Stimulated activated CD8-positive, alpha-beta memory T cell treated with anti-CD3 and anti-CD28 coated beads, Interleukin-12 subunit alpha, Interleukin-12 subunit beta, amount 100 ng/mL, for 24 hours (primary cell): ENCODE measurements around the gene NOX4.
"Not testable (repeated sequence)": the region's sequence is repeated elsewhere in the genome, so short reads cannot be mapped to it uniquely, and the experiment has no call there.

ENCODE experiments used
- DNase-seq: peaks from one replicate; pipeline ENCODE4 v3.0.0-alpha.2; 2020; ENCODE audit errors: extremely low read depth

NOX4 gene

GRCh38 chr11:89379976-89380771 lies 111.0 kb downstream of the NOX4 start:
- DNase-seq = not testable (repeated sequence)

DNA sequence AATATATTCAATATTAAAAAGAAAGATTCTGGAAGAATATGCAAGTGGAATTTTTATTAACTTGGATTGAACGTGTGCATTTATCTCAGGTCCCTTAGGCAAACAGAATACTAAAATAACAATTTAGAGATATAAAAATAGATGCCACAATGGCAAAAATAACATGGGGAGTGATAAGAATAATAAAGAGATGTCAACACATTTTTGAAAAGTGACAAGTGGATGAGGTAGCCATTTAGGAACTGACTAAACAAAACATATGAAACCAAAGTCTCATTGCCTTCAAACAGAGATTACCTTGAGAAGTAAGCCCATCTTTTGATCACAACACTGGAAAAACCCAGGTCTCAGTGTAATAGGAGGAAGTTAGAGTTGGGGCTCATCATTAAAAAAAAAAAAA lies 112.2 kb downstream of the NOX4 start:
- not testable (repeated sequence) for DNase-seq

GRCh38 chr11:89369356-89369755 lies 121.8 kb downstream of the NOX4 start:
- not testable (repeated sequence) for DNase-seq

DNA sequence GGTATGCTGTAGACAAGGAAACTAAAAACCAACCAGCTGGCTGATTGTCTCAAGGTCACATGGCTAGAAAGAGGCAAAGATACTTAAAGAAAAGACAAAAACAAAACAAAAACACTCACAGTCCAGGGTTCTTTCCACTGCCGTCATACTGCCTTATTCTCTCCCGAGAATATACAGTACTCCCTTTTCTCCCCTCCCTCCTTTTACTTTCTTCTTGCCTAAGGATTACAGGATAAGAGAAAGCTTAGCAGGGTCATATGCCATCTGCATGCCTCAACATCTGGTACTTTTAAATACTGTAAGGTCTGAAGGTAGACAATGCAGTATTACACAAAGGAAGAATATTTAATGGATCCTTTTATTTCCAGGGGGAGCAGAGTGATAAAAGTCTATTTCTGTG lies 126.3 kb downstream of the NOX4 start:
- not testable (repeated sequence) for DNase-seq

DNA sequence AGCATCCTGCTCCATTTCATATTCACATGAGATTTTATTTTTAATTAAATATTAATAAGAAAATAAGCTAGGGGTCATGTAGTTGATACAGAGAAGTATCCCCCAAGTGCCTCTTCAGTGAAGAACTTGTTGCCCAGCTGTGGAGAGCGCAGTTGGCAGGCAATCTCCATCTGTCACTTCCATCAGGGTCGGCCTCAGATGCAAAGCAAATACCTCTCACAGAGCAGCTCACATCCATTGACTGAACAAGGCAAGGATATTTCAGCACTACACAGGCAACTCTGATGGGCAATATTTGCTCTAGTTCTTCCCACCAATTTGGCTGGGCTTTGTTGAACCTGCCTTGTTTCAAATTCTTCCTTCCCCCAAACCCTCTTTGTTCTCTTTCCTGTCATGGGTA lies 129.4 kb downstream of the NOX4 start:
- DNase-seq = no peak

GRCh38 chr11:89359208-89359607 lies 132.0 kb downstream of the NOX4 start:
- not testable (repeated sequence) for DNase-seq

DNA sequence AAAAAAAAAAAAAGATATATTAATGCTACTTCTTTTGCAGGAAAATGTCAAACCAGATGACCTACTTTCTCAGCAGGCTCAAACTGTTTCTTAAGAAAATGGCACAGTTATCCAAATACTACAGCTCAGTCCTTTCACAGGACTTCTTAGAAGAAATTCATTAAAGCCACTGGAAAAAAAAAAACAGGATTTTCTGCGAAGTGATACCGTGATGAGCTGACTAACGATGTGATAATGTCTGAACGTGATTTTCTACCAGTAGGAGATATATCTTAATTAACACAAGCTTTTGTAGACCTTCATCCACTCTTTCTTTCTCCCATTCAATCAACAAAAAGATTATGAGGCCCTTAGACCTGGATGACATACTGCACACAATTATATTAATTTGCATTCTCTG lies 132.4 kb downstream of the NOX4 start:
- DNase-seq = no peak

DNA sequence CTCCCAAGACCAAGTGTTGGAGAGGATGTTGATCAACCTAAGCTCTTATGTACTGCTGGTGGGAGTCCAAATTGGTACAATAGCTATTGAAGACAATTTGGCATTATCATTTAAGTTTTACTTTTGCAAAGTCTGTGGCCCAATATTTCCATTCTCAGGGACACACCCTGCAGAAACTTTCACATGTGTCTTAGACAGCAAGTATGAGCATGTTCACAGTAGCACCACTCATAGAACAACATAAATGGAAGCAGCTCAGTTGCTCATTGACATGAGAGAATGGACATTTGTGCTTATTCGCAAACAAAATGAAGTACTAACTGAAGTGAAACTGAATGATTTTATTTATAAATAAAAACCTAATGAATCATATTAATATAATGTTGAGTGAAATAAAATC lies 135.5 kb downstream of the NOX4 start:
- DNase-seq = no peak

GRCh38 chr11:89354513-89354912 lies 136.7 kb downstream of the NOX4 start:
- not testable (repeated sequence) for DNase-seq

DNA sequence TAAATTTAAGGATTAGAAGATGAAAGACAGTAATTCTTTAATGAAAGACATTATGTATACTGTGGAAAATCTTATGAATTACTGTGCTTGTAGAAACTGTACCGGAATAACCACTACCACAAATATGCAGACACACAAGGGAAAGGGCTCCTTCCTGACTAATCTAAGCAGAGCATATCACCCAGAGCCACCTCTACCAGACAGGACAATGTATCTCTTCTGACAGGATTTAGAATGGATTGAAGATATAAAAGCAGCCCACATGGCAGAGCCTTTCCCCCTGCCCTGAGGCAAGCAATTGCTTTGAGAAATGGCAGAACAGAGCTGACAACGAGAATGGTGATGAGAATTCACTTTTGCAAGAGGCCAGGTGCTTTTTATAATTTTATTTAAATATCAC lies 144.1 kb downstream of the NOX4 start:
- DNase-seq = no peak

DNA sequence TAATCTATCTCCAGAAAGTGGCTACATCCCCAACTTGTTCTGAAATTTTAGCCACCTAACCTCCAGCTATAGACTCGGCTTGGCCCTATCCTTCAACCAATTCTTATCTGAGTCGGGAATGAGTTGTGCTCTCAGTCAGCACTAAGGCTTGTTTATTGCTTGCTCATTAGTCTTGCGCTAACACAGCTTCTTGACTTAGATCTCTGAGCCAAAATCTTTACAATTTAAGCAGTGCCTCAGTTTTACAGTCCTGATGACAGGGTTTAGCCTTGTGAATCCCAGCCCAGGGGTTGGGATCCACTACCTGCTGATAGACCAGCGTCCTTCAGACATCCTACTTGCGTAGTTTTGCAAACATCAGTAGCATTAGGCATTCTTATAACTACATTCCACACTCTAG lies 144.6 kb downstream of the NOX4 start:
- no peak for DNase-seq

GRCh38 chr11:89342880-89343572 lies 148.1 kb downstream of the NOX4 start:
- not testable (repeated sequence) for DNase-seq

DNA sequence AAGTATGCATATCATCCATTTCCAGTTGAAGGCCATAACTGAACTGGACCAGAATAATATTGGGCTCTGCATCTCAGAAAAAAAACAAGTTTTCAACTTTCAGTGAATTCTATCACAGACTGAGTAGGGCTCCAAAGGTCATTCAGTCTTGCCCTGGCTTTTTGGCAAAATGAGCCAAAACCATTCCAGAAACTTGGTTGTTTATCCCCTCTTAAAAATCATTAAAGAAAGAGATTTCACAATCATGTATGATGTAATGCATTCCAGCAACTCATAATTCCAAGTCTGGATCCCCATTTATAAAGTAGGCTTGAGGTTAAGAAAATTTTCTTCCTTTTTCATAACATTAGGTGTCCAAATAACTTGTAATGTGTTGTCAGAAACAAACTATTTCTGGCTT lies 150.7 kb downstream of the NOX4 start:
- not testable (repeated sequence) for DNase-seq

DNA sequence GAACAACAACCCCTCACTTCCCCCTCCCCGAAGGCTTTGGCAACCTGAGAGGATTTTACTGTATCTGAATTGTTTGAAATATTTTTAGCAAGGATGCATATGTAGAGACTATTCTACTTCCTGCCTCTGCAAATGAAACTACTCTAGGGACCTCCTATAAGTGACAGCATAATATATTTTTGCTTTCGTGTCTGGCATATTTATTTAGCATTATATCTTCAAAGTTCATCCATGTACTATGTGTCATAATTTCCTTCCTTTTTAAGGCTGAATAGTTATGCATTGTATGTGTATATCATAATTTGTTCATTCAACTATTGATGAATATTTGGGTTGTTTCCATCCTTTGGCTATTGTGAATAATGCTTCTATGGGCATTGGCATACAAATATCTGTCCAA lies 153.1 kb downstream of the NOX4 start:
- not testable (repeated sequence) for DNase-seq

GRCh38 chr11:89337100-89337650 lies 154.0 kb downstream of the NOX4 start:
- not testable (repeated sequence) for DNase-seq

- not testable (repeated sequence) for DNase-seq
Observed at GRCh38 chr11:89333704-89334103, 157.5 kb downstream of the NOX4 start.

GRCh38 chr11:89331940-89332339 lies 159.2 kb downstream of the NOX4 start:
- not testable (repeated sequence) for DNase-seq

DNA sequence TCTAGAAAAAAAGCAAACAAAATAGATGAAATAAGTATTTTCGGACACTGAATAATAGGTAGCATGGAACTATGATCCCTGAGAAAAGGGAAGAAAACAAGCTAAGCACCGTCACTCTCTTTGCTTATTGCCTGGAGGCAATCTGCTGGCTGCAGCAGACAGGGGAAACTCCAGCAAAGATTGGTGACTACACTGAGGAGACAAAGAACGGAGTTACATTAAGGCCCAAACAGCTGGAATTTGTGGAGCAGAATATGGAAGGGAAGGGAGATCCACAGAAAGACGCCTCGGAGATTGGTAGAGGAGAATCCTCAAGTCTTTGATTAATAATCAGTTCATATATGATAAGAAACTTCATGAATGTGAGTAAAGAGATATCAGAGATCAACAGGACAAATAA lies 163.3 kb downstream of the NOX4 start:
- DNase-seq = no peak

- no peak for DNase-seq
Observed at GRCh38 chr11:89321401-89321800, 169.8 kb downstream of the NOX4 start.

DNA sequence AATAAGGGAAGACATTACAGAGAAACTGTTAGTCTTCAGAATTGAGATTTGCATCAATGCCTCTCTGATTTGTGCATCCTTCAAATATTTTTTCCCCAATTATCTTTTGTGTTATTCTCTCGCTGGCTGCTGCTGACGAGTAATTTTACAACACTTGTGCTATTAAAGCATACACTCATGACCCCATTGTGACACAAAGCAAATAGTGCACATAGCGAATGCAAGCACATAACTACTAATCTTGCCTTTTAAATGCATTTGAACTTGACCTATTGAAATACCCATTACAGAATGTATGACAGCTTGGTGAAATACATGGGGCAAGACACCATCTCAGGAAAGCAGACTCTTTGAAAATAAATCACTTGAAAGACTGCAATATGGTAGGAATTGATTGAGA lies 180.6 kb downstream of the NOX4 start:
- DNase-seq = not testable (repeated sequence)

DNA sequence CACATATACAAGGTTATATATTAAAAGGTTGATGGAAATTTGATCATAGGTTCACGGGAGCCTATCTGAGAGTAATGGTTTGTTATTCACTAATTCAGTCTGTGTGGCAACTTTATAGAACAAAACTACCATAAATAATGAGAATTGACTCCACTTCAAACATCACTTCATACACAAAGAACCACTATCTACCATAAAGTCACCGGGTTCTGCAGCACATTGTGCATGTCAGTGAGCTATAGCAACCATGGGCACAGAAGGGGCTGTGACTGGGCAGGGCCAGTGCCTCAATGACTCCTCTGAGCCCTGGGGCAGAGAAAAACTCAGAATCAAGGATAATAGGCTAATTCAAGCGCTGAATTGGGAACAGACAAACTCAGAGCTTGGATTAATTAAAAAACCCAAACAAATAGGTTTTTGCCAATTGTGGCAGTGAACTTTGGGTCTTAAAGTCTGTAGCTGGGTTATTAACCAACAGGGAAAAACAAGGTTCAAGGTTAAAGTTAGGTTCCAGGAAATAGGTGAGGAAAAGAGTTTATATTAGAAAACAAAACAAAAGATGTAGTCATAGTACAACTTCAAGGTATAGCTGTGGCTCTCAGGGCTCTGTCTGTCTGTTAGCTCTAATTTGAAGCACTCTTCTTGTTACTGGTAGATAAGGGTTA lies 181.7 kb downstream of the NOX4 start:
- not testable (repeated sequence) for DNase-seq

- not testable (repeated sequence) for DNase-seq
Observed at GRCh38 chr11:89308272-89308671, 182.9 kb downstream of the NOX4 start.
